Neural progenitor cell (in vitro differentiated cells): ENCODE measurements around the gene RRP8.

ENCODE experiments used
- CTCF ChIP-seq: fragments of 200-600 bp; sonication (generic); IDR thresholded peaks from 2 replicates; pipeline ENCODE4 v1.5.1; 2017; ENCODE audit warnings: antibody characterized with exemption, mild to moderate bottlenecking
- EZH2 ChIP-seq: fragments of 200-600 bp; sonication (generic); IDR thresholded peaks from 2 replicates; pipeline ENCODE4 v1.6.1; 2017; ENCODE audit warnings: antibody characterized with exemption, mild to moderate bottlenecking, moderate library complexity

DNA sequence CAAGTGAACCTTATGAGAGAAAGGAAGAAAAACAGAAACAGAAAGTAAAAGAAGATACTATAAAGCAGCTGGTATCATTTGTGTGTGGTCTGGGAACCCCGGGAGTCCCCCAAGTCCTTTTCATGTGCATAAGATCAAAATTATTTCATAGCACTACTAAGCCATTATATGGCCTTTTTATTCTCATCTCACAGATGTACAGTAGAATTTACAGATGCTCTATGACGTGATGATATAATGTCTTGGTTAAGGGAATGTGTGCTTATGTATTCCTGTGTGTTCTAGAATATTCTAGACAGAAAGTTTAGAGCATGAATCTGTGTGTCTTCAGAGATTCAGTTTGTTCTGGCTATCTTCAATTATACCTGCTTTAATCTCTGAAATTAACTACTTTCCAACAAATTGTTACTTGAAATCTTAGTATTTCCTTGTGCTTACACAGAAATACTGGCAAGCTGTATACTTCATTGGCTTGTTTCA lies 24.4 kb upstream of the RRP8 start:
- no peak for TF ChIP-seq EZH2
- no peak for TF ChIP-seq CTCF
